Keratinocyte (primary cell): ENCODE results near the gene CPAMD8. TPM values are rescaled to one million over a fixed set of nuclear protein-coding genes. Genes with fewer than 3 reads are reported as not detected.

ENCODE experiments used
- DNase-seq: peaks from one replicate; pipeline ENCODE4 v3.0.0-alpha.2; 2011; ENCODE audit warnings: low read depth, missing footprints, low spot score
- FAIRE-seq: peaks from 2 replicates; lab custom pipeline; 2011; peaks lifted over from hg19 to GRCh38; lab: Jason Lieb, UNC
- H2AFZ ChIP-seq: 2 replicates; pipeline ENCODE4 v1.6.0; 2012; ENCODE audit warnings: low read length, control low read depth, inconsistent platforms; ENCODE audit not compliant: control insufficient read depth
- H3K27ac ChIP-seq: 2 replicates; pipeline ENCODE4 v1.5.1; 2011; ENCODE audit warnings: low read length; ENCODE audit not compliant: control insufficient read depth, insufficient read depth
- H3K27me3 ChIP-seq: 3 replicates; pipeline ENCODE4 v1.6.0; 2011; ENCODE audit warnings: low read length; ENCODE audit not compliant: control insufficient read depth, insufficient read depth; ENCODE audit errors: extremely low read depth
- H3K36me3 ChIP-seq, 2 experiments: 2 replicates in 1 of 2; 3 replicates in 1 of 2; pipeline ENCODE4 v1.5.1; 2011; ENCODE audit warnings: low read length in 2 of 2, mild to moderate bottlenecking in 1 of 2; ENCODE audit not compliant: control insufficient read depth in 2 of 2, insufficient read depth in 2 of 2; ENCODE audit errors: extremely low read depth in 1 of 2
- H3K4me1 ChIP-seq: 3 replicates; pipeline ENCODE4 v1.5.1; 2011; ENCODE audit warnings: low read length; ENCODE audit not compliant: control insufficient read depth, insufficient read depth; ENCODE audit errors: extremely low read depth
- H3K4me2 ChIP-seq: 3 replicates; pipeline ENCODE4 v1.6.0; 2011; ENCODE audit warnings: low read depth, low read length; ENCODE audit not compliant: control insufficient read depth, insufficient read depth; ENCODE audit errors: extremely low read depth
- H3K4me3 ChIP-seq, 3 experiments: fragments of 200-600 bp in 1 of 3; sonication (generic) in 1 of 3; 2 replicates in 2 of 3; 3 replicates in 1 of 3; pipeline ENCODE4 v1.5.1; 2011 to 2016; ENCODE audit warnings: low read length in 3 of 3, mild to moderate bottlenecking in 3 of 3, control low read depth in 2 of 3, inconsistent platforms in 1 of 3, low read depth in 1 of 3, mixed read lengths in 1 of 3, mixed run types in 1 of 3, moderate library complexity in 1 of 3; ENCODE audit not compliant: control insufficient read depth in 2 of 3, insufficient read depth in 2 of 3; ENCODE audit errors: extremely low read depth in 1 of 3
- H3K79me2 ChIP-seq: 2 replicates; pipeline ENCODE4 v1.6.0; 2012; ENCODE audit warnings: low read length; ENCODE audit not compliant: control insufficient read depth, insufficient read depth
- H3K9ac ChIP-seq: 3 replicates; pipeline ENCODE4 v1.6.0; 2011; ENCODE audit warnings: low read length; ENCODE audit not compliant: control insufficient read depth, insufficient read depth; ENCODE audit errors: extremely low read depth
- H3K9me1 ChIP-seq: 3 replicates; pipeline ENCODE4 v1.6.0; 2011; ENCODE audit warnings: low read length; ENCODE audit not compliant: control insufficient read depth, insufficient read depth; ENCODE audit errors: extremely low read depth
- H3K9me3 ChIP-seq: 2 replicates; pipeline ENCODE4 v1.5.1; 2012; ENCODE audit warnings: low read depth, low read length; ENCODE audit not compliant: control insufficient read depth
- H4K20me1 ChIP-seq: 3 replicates; pipeline ENCODE4 v1.6.0; 2011; ENCODE audit warnings: low read length; ENCODE audit not compliant: control insufficient read depth, insufficient read depth; ENCODE audit errors: extremely low read depth
- CTCF ChIP-seq, 3 experiments: IDR thresholded peaks in 1 of 3; conservative IDR thresholded peaks in 1 of 3; optimal IDR thresholded peaks in 1 of 3; 2 replicates in 2 of 3; 3 replicates in 1 of 3; pipeline versions ENCODE3 to v1.5.1; 2011; ENCODE audit warnings: low read length in 3 of 3, mild to moderate bottlenecking in 3 of 3, moderate library complexity in 2 of 3, control low read depth in 1 of 3, inconsistent platforms in 1 of 3; ENCODE audit not compliant: insufficient read depth in 2 of 3; ENCODE audit errors: extremely low read depth in 1 of 3
- dilution Hi-C: fragments of 300-500 bp; cut with MboI; formaldehyde crosslinking; loops from one replicate; pipeline ENCODE4 v1.7.0; 2020; ENCODE audit warnings: low sequenced_read_pairs; ENCODE audit not compliant: extremely low pct_ligation_motif_present
- polyA plus RNA-seq, 5 experiments: library from polyadenylated mRNA; depleted of rRNA in 3 of 5; stranded (reverse) in 3 of 5; stranded (forward) in 1 of 5; unstranded in 1 of 5; fragments of >200 nt; gene quantifications; 1 replicate in 1 of 5; 2 replicates in 3 of 5; 3 replicates in 1 of 5; pipeline versions ENCODE4 v1.2.1 to v1.2.3, GENCODE V29; 2011 to 2012; ENCODE audit warnings: missing spikeins in 2 of 5, low read depth in 1 of 5, low replicate concordance in 1 of 5
- small RNA-seq, 3 experiments: library from RNA; depleted of rRNA; stranded (forward); fragments of <200 nt; gene quantifications; one replicate each; pipeline ENCODE3, GENCODE V24; 2012; ENCODE audit warnings: low read depth in 3 of 3, low replicate concordance in 1 of 3; ENCODE audit not compliant: insufficient read length in 3 of 3

Gene CPAMD8
- polyA plus RNA-seq, 1 donor (not counting 4 experiments of a cell fraction or from before 2014, with no cell fraction given): 0.38 TPM

GRCh38 chr19:16846901-16847300, 179.7 kb downstream of the CPAMD8 start:
- FAIRE-seq: no peak

More at GRCh38 chr19:16846901-16847300, 179.7 kb downstream of the CPAMD8 start:
- Histone ChIP-seq H3K27me3 (no peaks in the 10 kb centered on the region), H4K20me1 (no peaks in the 10 kb centered on the region), H3K36me3 (peaks cover 27 to 46% of the 10 kb centered on the region in 2 experiments), H3K27ac (no peak overlapping the region), H3K9ac (no peak overlapping the region), H3K4me2 (no peak overlapping the region), H3K9me1 (no peaks in the 10 kb centered on the region), H3K79me2 (peaks cover 17% of the 10 kb centered on the region), H3K4me3 (no peak overlapping the region), H3K9me3 (no peaks in the 10 kb centered on the region), H2AFZ (no peak overlapping the region), H3K4me1 (no peaks in the 10 kb centered on the region)
- DNase-seq: no peak
- dilution Hi-C loops: no loop called here
- TF ChIP-seq CTCF (optimal IDR thresholded peaks at IDR 0.05 in 1 of 3, IDR thresholded peaks at IDR 0.05 in 1 of 3, conservative IDR thresholded peaks at IDR 0.05 in 1 of 3; ENCODE audit: extremely low read depth in 1 of 3, insufficient read depth in 2 of 3, low read length in 3 of 3): no peak

Small RNA genes lying within 50 kb of the gene (small RNA-seq; reads per million reads assigned to genes)
- gene RN7SL823P: 0 reads per million in 3 experiments
- 0 reads per million in 3 experiments for gene RN7SL835P

Other genes with a start within 250 kb of the CPAMD8 start
- gene SIN3B, start 197.4 kb downstream of the CPAMD8 start, polyA plus RNA-seq: 30.9 to 35.9 TPM (median 32.8 TPM) in 3 replicates
- 0.01 TPM in 1 of 3 replicates, not detected in the others for gene F2RL3, start 137.8 kb downstream of the CPAMD8 start, polyA plus RNA-seq
- 4.1 to 8.8 TPM (median 8.1 TPM) in 3 replicates for gene HAUS8, start 48.6 kb upstream of the CPAMD8 start, polyA plus RNA-seq
- gene MYO9B, start 49.0 kb upstream of the CPAMD8 start, polyA plus RNA-seq: 14.3 to 17.9 TPM (median 14.4 TPM) in 3 replicates
- 18.0 to 24.1 TPM (median 20.7 TPM) in 3 replicates for gene USE1, start 188.5 kb upstream of the CPAMD8 start, polyA plus RNA-seq
- gene OCEL1, start 199.4 kb upstream of the CPAMD8 start, polyA plus RNA-seq: 2.1 to 6.6 TPM (median 2.2 TPM) in 3 replicates
- 12.3 to 20.2 TPM (median 12.9 TPM) in 3 replicates for gene NR2F6, start 219.1 kb upstream of the CPAMD8 start, polyA plus RNA-seq
- gene USHBP1, start 237.9 kb upstream of the CPAMD8 start, polyA plus RNA-seq: not detected in 3 replicates
- gene BABAM1, start 240.6 kb upstream of the CPAMD8 start, polyA plus RNA-seq: 83.1 to 92.8 TPM (median 83.1 TPM) in 3 replicates